ENCODE data around the gene OR1E1. TPM values are rescaled to one million over a fixed set of nuclear protein-coding genes. Genes with fewer than 3 reads are reported as not detected.

Gene OR1E1
- total RNA-seq, 1 experiment from 2014 or later, result not detected

DNA sequence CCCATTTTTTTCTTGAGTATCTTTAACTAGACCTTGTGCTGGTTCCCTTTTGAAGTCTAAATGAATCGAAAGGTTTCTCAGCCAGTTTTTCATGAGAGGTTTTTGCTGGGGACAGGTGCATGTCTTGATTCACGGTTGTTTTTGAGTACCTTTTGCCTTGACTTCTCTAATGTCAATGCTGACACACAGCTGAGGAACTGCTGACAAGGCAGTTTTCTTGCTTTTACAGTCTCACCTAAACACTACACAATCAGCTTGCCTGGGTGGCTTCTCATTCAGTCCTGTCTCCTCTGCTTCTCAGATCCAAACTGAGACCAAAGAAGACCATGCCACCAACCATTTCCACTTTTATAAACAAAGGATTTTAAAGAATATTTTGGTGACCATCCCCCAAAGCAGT, 20.0 kb upstream of the OR1E1 start:
- no peak overlapping the region for H2BK120ac ChIP-seq (ENCODE audit: low read depth, low read length, poor library complexity, severe bottlenecking)
- H4K91ac ChIP-seq (ENCODE audit: insufficient read length, low read depth, low read length), result no peak overlapping the region
- no peak overlapping the region for H3K14ac ChIP-seq (ENCODE audit: insufficient read depth, low read length)
- no peaks in the 10 kb centered on the region for H3K27me3 ChIP-seq (ENCODE audit: insufficient read depth, low read length)
- H3K27ac ChIP-seq (ENCODE audit: insufficient read length, low read depth, low read length), result no peak overlapping the region
- H4K20me1 ChIP-seq (ENCODE audit: control insufficient read depth, insufficient read depth, insufficient read length), result no peaks in the 10 kb centered on the region
- Mint-ChIP-seq H3K9me3 (peaks cover 37 to 77% of the 10 kb centered on the region in 2 experiments), H3K27ac (no peak overlapping the region), H3K36me3 (ENCODE audit: insufficient read depth in 1 of 3, low read depth in 3 of 3) (peaks cover 0 to 17% (median 5%) of the 10 kb centered on the region in 3 experiments; a peak in 5 of 7 replicates), H3K4me3 (no peak overlapping the region), H3K4me1 (no peaks in the 10 kb centered on the region), H3K27me3 (ENCODE audit: low read depth) (no peaks in the 10 kb centered on the region; the same call in none of the 2 replicates)
- no peak overlapping the region for H3K4me2 ChIP-seq (ENCODE audit: insufficient read depth, insufficient read length, low read length)
- no peak overlapping the region for H4K5ac ChIP-seq (ENCODE audit: insufficient read length, low read depth, low read length)
- no peak overlapping the region for H3K9ac ChIP-seq (ENCODE audit: extremely low read depth, insufficient read length, low read length)
- no peak overlapping the region for H2AFZ ChIP-seq (ENCODE audit: low read length)
- no peak overlapping the region for H3K4ac ChIP-seq (ENCODE audit: low read depth, low read length)
- no peak overlapping the region for H2BK20ac ChIP-seq (ENCODE audit: low read depth, low read length, poor library complexity, severe bottlenecking)
- no peak overlapping the region for H2AK5ac ChIP-seq (ENCODE audit: insufficient read length, low read length)
- no peak overlapping the region for H2BK5ac ChIP-seq (ENCODE audit: insufficient read length, low read length)
- no peak overlapping the region for H4K8ac ChIP-seq (replicated peaks; ENCODE audit: insufficient read length, low read depth, low read length)
- TF ChIP-seq, protein P1, sequence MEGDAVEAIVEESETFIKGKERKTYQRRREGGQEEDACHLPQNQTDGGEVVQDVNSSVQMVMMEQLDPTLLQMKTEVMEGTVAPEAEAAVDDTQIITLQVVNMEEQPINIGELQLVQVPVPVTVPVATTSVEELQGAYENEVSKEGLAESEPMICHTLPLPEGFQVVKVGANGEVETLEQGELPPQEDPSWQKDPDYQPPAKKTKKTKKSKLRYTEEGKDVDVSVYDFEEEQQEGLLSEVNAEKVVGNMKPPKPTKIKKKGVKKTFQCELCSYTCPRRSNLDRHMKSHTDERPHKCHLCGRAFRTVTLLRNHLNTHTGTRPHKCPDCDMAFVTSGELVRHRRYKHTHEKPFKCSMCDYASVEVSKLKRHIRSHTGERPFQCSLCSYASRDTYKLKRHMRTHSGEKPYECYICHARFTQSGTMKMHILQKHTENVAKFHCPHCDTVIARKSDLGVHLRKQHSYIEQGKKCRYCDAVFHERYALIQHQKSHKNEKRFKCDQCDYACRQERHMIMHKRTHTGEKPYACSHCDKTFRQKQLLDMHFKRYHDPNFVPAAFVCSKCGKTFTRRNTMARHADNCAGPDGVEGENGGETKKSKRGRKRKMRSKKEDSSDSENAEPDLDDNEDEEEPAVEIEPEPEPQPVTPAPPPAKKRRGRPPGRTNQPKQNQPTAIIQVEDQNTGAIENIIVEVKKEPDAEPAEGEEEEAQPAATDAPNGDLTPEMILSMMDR (conservative IDR thresholded peaks at IDR 0.05), result no peak
- no peak overlapping the region for H3T11ph ChIP-seq (ENCODE audit: low read length)
- H3K79me1 ChIP-seq (ENCODE audit: insufficient read depth, low read depth, low read length, poor library complexity, severe bottlenecking), result no peaks in the 10 kb centered on the region
- WGBS (ENCODE audit: extremely low coverage, insufficient read length, low lambda C conversion rate), result no CpG with 5 or more reads among the region's 2 CpGs
- H3K56ac ChIP-seq (ENCODE audit: insufficient read length, low read depth, low read length), result no peak overlapping the region
- no peaks in the 10 kb centered on the region for H3K79me2 ChIP-seq (ENCODE audit: insufficient read depth, low read length)
- H2BK12ac ChIP-seq (ENCODE audit: insufficient read length, low read depth, low read length), result no peak overlapping the region
- H3K4me1 ChIP-seq (ENCODE audit: insufficient read depth, low read length), result no peaks in the 10 kb centered on the region
- H3K9me3 ChIP-seq (ENCODE audit: control insufficient read depth, low read depth, low read length), result peaks cover 4% of the 10 kb centered on the region
- no peaks in the 10 kb centered on the region for H3K23me2 ChIP-seq (ENCODE audit: insufficient read length, low read depth, low read length, poor library complexity, severe bottlenecking)
- no peak for DNase-seq
- H2BK15ac ChIP-seq (ENCODE audit: low read depth, low read length), result no peak overlapping the region
- H3K18ac ChIP-seq (ENCODE audit: insufficient read length, low read depth, low read length), result no peak overlapping the region
- no peak overlapping the region for H3K23ac ChIP-seq (ENCODE audit: insufficient read length, low read depth, low read length)
